Fibroblast of skin of back (primary cell): ENCODE results near the gene COL8A2.

Experiments used
- DNase-seq: peaks from one replicate; pipeline ENCODE4 v3.0.0-alpha.2; 2013

Gene COL8A2

DNA sequence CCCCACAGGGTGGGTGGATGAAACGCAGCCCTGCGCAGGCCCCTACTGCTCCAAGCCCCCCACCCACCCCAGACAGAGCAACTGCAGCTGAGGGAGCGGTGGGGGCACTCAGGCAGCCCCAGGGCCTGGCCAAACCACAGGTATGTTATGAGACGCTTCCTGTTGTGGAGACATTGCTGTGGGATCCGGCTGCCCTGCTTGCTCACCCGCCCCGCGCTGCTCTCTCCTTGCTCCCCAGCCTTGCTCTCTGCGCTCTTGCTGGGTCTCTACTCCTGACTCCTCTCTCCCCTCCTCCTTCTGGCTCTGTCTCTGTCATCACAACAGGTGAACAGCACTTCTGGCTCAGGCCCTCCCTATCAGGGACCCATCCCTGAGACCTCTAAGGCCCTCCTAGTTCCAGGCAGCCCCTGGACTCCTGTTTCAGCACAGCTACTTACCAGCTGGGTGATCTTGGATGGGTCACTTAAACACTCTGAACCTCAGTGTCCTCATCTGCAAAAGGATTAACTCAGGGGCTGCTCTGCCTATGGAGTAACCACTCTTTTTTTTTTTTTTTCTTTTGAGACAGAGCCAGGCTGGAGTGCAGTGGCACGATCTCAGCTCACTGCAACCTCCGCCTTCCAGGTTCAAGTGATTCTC lies 15.9 kb downstream of the COL8A2 start:
- DNase-seq = peak; percentile 88

DNA sequence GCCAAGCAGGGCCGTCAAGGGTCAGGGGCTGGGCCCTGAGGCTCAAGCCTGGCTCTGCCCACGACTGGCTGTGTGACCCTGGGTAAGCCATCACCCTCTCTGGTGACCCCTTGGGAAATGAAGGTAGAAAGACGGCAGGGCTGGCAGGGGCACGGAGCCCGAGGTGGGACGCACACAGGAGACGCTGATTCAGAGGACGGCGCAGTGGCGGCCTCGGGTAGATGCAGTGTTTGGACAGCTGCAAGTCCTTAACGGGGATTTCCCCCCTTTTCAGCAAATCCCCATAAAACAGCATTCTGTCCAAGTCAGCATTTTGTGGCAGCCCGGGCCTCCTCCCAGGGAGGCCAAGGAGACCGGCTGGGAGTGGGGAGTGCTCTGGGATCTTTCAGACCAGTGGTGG lies 16.7 kb downstream of the COL8A2 start:
- DNase-seq = peak; percentile 87

DNA sequence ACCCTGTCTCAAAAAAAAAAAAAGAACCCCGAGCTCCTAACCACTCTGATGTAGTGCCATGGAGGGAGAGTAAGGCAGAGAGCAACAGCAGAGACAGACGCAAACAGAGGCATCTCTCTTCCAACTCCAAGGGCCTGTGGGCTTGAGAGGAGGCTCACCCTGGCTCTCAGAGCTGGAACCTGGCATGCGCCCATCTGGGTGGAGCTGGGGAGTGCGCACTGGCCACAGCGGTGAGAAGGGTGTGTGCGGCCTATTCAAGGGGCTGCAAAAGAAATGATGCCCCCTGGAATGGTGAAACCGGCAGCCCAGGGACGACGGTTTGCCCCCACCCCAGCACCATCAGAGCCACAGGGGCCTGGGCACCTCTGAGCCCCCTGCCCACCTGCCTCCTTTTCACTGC lies 17.6 kb downstream of the COL8A2 start:
- no peak for DNase-seq

DNA sequence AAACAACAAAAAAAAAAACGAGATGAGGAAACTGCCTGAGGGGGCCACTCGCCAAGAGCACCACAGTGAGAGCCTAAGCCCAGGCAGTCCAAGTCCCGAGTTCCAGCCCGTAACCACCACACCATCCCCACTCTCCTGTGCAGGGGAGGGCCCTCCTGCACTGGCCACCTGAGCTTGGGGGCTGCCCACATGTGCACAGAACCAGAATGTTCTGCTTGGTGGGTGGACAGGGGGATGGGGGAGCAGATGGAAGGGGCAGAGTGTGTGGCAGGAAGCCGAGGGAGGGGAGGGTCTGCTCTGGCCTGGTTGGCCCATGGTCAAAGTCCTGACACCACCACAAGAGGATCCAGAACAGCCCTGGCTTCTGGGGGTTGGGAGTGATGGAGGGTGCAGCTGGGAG lies 18.8 kb downstream of the COL8A2 start:
- no peak for DNase-seq

DNA sequence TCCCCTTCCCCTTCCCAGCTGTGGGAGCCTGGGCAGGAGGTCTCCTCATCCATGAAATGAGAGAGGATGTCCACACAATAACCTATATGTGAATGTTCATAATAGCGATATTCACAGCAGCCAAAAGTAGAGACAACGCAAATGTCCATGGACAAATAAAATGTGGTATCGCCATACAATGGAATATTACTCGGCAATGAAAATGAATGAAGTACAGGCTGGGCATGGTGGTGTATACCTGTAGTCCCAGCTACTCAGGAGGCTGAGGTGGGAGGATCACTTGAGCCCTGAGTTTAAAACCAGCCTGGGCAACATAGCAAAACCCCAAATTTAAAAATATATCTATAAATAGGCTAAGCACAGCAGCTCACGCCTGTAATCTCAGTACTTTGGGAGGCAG lies 23.5 kb downstream of the COL8A2 start:
- no peak for DNase-seq

DNA sequence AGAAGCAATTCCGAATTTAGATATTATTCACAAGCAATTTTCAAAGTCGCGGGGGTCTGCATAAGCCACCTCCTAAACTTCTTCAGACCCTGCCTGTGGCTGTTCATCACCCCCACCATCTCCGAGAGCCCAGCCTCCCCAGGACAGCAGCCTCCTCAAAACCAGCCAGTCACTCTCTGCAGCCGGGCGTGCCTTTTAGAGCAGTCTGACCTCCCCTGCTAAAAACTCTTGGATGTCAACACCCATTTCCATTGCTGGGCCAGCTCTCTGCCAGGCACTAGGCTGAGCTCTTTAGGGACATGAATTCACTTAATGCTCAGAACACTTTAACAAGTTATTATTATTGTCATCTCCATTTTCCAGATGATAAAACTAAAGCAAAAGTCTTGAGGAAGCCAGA lies 24.6 kb downstream of the COL8A2 start:
- no peak for DNase-seq

DNA sequence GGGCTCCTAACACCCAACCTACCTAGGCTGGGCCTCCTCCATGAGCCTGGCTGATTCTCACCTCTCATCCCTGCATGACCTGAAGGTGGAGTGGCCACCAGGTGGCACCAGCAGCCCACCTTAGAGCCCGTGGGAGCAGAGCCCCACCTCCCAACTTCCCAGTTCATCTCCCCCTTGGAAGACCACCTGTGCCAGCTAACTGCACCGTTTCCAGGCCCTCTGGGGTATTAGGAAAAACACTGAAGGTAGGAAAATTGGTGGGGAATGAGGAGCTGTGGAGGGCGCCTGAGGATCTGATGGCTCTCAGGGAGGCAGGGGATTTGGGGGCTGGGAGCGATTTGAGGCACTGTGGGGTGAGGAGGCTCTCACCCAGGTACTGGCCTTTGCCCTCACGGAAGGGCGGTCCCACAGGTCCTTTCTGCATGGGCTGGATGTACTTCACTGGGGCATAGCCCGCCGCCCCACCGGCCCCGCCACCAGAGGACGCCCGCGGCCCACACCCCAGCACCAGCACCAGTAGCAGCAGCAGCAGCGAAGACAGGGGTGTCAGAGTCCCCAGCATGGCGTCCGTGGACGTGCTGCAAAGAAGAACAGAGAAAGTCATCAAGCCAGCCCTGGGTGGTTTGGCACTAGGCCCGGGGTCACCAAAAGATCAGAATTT lies 25.2 kb downstream of the COL8A2 start:
- DNase-seq = peak; percentile 71

DNA sequence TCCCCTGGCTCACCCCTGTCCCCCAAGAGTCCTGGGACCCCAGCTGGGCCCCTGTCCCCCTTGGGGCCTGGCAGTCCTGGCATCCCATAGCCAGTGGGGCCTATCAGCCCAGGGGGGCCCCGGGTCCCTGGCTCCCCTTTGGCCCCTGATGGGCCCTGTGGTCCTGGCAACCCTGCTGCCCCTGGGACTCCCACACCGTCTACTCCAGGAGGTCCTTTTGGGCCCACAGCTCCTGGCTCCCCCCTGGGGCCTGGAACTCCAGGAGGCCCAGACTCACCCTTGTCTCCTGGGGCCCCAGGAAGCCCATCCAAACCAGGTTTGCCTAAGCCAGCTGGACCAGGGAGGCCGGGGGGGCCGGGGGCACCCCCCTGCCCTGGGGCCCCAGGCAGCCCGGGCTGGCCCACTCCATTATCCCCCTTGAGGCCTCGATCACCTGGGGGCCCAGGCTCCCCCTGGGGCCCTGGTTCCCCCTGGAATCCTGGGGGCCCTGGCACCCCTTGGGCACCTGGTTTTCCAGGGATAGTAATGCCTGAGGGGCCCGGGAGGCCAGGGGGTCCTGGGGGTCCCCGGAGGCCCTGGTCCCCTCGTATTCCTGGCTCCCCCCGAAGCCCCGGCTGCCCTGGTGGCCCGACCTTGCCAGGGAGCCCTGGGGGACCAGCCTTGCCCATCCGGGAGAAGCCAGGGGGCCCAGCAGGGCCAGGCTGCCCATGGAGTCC lies 26.2 kb downstream of the COL8A2 start:
- DNase-seq = no peak

DNA sequence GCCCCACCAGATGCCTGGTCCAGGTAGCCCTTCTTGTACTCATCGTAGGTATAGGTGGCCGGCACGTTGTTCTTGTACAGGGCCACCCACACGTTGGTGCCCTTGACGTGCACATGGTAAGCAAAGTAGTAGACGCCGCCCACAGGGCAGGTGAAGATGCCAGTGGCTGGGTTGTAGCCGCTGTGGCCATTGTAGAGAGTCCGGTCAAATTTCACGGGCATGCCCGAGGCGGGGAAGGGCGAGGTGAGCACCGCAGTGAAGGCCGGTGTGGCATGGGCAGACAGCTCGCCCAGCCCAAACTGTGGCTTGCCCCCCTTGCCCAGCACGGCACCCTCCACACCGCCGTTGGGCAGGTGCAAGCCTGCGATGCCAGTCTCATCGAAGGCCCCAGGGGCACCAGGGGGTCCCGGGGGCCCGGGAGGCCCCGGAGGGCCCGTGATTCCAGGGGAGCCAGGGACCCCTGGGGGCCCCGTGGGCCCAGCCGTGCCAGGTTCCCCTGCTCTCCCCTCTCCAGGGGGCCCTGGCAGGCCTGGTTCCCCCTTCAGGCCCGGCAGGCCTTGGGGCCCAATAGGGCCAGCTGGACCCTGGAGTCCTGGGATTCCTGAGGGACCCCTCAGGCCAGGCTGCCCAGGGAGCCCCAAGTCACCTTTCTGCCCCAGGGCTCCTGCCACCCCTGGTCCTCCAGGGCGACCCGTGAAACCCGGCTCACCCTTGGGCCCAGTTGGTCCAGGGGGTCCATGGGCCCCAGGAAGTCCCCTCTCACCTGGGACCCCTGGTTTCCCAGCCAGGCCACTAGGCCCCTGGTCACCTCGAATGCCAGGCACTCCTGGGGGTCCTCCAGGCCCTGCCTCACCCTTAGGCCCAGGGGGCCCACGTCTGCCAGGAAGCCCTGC lies 27.1 kb downstream of the COL8A2 start:
- DNase-seq = no peak

DNA sequence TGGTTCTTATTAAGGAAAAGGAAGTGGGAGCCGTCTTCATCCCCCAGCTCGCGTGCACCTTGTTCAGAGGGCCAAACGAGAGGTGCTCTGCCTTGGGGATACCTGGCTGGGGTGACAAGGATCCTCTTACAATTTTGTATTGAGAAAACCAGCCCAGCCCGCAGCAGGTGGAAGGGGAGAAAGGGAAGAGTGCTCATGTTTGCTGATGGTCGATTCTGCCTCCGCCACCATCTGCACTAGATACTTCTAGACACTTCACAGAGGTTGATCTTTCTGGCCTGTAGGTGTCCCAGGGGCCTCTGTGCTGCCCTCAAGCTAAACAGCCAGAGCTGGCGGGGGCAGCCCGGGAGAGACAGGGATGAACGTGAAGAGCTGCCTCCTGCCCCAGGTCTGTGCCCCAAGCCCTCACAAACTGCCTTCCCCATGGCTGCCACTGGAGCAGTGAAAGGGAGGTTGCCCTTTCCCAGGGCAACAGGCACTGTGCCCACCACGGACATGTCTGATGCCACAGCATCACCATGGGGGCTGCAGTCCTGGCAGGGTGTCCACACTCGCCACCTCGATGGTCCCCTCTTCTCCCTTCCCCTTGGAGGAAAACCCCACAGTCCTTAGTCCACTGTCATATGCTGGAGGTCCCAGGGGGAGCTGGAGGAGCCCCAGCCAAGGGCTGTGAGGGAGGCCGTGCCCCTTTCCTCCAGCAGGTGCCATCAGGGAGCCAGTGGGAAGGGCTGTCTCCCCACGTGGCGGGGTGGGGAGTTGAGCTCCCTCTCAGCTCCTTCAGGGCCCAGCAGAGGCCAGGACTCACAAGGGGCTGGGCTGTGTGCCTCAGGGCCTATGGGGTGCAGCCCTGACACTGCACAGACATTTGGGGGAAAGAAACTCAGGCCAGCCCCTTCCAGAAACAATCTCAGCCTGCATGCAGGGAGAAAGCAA lies 28.3 kb downstream of the COL8A2 start:
- peak; percentile 36 for DNase-seq

DNA sequence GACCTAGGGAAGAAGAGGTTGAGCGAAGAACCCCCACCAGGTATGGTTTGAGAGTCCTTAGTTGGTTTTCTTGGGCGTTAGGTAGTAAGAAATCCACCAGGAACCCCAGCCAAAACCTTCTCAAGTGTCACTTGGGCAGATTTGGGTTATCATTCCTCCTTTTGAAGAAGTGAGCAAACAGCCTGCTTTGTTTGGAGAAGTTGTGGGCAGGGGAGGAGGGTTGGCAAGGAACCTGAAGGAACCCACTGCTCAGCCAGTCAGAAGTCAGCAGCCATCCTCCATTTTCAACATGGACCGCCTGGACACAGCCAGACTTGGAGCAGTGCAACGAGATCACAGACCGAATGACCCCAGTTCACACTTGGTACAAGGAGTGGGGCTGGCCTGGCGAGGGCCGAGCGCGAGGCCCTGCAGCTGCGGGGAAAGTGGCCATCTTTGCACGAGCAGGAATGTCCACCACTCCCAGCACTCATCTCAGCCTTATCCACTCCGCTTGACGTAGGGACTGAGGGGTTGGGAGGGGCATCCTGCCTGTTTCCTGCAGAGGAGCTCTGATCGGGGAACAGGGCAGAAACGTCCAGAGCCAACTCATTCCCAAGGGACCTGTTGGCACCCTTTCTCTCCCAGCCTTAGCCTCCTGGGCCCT lies 29.1 kb downstream of the COL8A2 start:
- no peak for DNase-seq

DNA sequence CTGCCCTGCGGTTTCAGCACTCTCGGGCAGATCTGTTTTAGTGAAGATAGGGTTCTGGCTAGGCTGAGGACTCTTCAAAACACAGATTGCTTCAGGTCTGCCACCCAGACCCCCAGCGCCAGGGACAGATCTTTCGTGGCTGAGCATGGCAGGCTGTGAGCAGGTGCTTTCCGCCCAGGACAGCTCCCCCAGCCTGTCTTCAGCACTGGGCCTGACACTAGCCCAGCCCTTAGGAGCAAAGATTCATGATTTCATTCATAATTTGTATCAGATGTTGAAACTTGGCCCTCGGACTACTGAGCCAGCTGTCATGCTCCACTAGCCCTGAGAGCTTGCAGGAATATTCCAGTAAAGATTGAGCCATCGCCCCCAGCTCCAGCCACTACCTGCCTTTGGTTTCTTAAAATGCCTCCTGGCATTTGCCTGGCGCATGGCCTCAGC lies 30.4 kb downstream of the COL8A2 start:
- no peak for DNase-seq

DNA sequence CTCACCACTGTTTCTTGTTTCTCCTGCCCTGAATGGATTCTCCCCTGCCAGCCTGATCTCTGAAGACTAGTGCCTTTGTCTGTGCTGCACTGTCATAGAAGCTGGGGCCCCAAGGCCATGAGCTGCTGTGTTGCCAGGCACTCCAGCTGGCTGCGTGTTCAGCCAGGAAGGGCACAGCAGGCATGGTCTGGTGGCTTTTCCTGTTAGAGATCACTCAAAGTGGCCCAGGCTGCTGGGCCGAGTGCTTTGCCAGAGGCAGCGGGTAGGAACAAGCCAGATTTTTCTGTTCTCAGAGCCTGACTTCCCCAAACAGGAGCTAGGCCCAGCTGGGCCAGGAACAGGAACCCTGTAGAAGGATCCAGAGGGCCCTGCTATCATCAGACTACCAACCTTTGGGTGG lies 31.1 kb downstream of the COL8A2 start:
- no peak for DNase-seq

DNA sequence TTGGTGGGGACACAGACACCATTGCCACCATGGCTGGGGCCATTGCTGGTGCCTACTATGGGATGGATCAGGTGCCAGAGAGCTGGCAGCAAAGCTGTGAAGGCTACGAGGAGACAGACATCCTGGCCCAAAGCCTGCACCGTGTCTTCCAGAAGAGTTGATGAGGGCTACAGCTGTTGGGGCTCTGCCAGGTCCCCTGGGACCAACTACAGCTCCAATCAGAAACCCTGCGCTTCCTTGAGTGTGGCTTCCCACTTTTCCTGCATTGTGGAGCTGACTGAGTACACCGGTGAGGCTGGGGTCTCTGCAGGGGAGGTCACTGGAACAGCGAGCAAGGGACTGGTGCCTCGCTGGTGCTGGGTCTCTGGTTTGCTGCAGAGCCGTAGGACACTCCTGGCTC lies 31.8 kb downstream of the COL8A2 start:
- DNase-seq = no peak

DNA sequence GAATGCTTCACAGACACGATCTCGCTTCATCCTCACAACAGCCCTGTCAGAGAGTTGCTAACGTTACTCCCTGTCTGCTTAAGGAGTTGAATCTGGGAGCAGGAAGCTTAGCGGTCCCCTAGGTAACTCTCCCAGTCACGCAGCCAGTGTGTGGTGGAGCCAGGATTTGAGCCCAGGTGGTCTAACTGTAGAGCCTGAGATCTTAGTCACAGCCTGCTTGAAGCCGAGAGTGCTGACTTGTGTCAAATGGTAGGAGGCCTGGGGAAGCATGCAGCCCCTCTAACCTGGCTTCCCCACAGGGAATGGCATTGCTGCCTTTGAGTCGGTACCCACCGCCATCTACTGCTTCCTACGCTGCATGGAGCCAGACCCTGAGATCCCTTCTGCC lies 32.2 kb downstream of the COL8A2 start:
- no peak for DNase-seq

DNA sequence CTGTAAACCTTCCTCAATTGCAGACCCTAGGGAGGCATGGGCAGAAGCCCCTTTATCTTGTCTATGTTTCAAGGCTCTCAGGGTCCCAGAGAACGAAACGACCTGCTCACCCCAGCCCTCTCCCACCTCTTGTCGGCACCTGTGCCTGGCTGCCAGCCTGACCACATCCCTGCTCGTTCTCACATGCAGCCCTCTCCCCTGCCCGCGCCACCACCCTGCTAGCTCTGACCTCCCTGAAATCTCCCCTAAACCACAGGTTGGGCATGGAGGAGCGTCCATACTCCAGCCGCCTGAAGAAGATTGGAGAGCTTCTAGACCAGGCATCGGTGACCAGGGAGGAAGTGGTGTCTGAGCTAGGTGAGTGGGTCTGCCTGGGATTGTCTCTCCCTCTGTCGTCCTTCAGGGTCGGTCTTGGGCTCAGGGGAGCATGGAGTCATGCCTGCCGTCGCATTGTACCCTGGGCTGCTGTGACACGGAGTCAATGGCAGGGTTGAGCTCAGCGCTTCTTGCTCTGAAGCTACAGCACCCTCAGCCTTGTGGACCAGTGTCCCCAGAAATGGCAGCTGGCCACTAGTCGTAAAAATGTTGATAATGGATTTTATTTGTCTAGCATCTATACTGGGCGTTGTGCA lies 32.7 kb downstream of the COL8A2 start:
- DNase-seq = no peak

DNA sequence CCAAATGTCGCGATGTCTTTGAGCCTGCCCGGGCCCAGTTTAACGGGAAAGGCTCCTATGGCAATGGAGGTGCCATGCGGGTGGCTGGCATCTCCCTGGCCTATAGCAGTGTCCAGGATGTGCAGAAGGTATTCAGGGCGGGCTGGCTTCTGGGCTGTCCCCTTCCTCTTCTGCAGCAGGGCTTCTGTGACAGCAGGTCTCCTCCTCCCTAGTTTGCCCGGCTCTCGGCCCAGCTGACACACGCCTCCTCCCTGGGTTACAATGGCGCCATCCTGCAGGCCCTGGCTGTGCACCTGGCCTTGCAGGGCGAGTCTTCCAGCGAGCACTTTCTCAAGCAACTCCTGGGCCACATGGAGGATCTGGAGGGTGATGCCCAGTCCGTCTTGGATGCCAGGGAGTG lies 33.3 kb downstream of the COL8A2 start:
- no peak for DNase-seq

DNA sequence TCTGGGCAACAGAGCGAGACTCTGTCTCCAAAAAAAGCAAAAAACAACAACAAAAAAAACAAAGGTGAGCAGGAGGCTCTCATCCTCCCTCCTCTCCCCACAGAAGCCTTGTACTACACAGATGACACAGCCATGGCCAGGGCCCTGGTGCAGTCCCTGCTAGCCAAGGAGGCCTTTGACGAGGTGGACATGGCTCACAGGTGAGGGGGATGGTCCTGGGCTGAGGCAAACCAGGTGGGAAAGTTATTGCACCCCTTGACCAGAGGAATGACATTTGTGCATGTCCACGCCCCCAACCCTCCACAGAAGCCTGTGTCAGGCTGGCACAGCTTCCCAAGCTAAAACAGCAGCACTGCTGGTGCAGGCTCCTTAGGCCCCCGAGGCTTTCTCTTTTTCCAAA lies 33.9 kb downstream of the COL8A2 start:
- no peak for DNase-seq

DNA sequence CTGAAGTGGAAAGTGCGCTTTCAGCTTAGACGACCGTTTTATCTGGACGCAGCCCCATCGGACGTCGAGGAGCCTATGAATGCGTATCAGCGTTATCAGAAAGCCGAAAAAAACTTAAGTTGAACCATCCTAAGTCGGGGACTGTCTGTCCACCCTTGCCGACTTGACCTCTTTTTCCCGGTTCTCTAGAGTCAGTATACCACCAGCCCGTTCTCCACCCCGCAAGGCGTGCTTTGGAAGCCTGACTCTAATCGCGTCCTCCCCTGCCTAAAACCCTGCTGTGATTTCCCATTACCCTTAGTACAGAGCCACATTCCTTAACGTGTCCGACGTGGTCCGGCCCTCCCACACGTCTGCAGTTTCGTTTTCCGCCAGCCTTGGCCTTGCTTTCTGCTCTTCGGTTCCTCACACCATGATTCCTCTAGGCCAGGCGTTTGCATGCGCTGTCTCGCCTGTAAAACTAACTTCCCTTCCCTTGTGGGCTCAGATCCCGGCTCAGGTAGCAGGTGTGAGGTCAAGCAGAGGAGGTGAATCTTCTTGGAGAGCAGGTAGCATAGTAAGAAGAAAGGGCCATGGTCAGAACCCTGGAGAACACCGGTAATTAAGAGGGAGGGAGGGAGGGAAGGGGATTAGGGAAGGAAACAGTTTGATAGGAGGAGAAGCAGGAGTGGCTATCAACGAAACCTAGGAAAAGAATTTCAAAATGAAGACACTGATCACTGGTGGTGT lies 35.5 kb downstream of the COL8A2 start:
- peak; percentile 57 for DNase-seq
